HG03025 (cell line): ENCODE data around the gene TNIK.

ENCODE experiments used
- ATAC-seq: cut with Tn5 transposase; IDR thresholded peaks from one replicate; pipeline ENCODE4 v1.9.1; 2021; ENCODE audit warnings: mild to moderate bottlenecking, moderate library complexity; ENCODE audit not compliant: unreplicated experiment, low FRiP score

TNIK gene

GRCh38 chr3:171038342-171038741, 421.9 kb downstream of the TNIK start:
- no peak for ATAC-seq

GRCh38 chr3:171028779-171029232, 431.4 kb downstream of the TNIK start:
- ATAC-seq = no peak

GRCh38 chr3:171028025-171028778, 432.0 kb downstream of the TNIK start:
- ATAC-seq = no peak

GRCh38 chr3:171026597-171027293, 433.5 kb downstream of the TNIK start, which contains the start of gene SLC2A2:
Gene SLC2A2, minus strand, starts transcription at chr3:171026720. Its CDS starts 50 bp downstream, at chr3:171026670.
- ATAC-seq = no peak

GRCh38 chr3:171023566-171023965, 436.6 kb downstream of the TNIK start:
- no peak for ATAC-seq

- ATAC-seq = no peak
Observed at GRCh38 chr3:171021377-171021776, 438.8 kb downstream of the TNIK start.

GRCh38 chr3:171018156-171018935, 441.9 kb downstream of the TNIK start:
- no peak for ATAC-seq

GRCh38 chr3:171013822-171014748, 446.1 kb downstream of the TNIK start:
- ATAC-seq = no peak

GRCh38 chr3:171011873-171012336, 448.3 kb downstream of the TNIK start:
- ATAC-seq = no peak
